ENCODE data around the gene ARHGEF26. TPM values are rescaled to one million over a fixed set of nuclear protein-coding genes. Genes with fewer than 3 reads are reported as not detected.
A peak's percentile ranks its signal among the peaks of the same experiment; 100 is the strongest.

Gene ARHGEF26
- total RNA-seq, 4 donors from 2014 or later, result 124 to 158 (median 132) TPM

GRCh38 chr3:154142608-154143007, 21.4 kb downstream of the ARHGEF26 start:
- H3K9me3 ChIP-seq, result no peaks in the 10 kb centered on the region
- H3K27me3 ChIP-seq, result no peaks in the 10 kb centered on the region
- TF ChIP-seq EP300 (IDR thresholded peaks at IDR 0.05) (no peak), POLR2AphosphoS5 (IDR thresholded peaks at IDR 0.05) (no peak), POLR2A (IDR thresholded peaks at IDR 0.05; ENCODE audit: low read depth) (no peak)
- TF ChIP-seq, protein P1, sequence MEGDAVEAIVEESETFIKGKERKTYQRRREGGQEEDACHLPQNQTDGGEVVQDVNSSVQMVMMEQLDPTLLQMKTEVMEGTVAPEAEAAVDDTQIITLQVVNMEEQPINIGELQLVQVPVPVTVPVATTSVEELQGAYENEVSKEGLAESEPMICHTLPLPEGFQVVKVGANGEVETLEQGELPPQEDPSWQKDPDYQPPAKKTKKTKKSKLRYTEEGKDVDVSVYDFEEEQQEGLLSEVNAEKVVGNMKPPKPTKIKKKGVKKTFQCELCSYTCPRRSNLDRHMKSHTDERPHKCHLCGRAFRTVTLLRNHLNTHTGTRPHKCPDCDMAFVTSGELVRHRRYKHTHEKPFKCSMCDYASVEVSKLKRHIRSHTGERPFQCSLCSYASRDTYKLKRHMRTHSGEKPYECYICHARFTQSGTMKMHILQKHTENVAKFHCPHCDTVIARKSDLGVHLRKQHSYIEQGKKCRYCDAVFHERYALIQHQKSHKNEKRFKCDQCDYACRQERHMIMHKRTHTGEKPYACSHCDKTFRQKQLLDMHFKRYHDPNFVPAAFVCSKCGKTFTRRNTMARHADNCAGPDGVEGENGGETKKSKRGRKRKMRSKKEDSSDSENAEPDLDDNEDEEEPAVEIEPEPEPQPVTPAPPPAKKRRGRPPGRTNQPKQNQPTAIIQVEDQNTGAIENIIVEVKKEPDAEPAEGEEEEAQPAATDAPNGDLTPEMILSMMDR (IDR thresholded peaks at IDR 0.05), result no peak
- 88% methylated on average over 2 of the region's 2 CpGs for WGBS
- H3K27ac ChIP-seq (replicated peaks in 1 of 4), result no peak overlapping the region
- no peaks in the 10 kb centered on the region for H3K36me3 ChIP-seq
- no peak overlapping the region for H3K4me3 ChIP-seq
- peaks cover 0 to 98% (median 76%) of the 10 kb centered on the region in 4 donors for H3K4me1 ChIP-seq
- DNase-seq (ENCODE audit: extremely low spot score), result no peak
- intact Hi-C loops (cut with DNase I), result no loop called here

DNA sequence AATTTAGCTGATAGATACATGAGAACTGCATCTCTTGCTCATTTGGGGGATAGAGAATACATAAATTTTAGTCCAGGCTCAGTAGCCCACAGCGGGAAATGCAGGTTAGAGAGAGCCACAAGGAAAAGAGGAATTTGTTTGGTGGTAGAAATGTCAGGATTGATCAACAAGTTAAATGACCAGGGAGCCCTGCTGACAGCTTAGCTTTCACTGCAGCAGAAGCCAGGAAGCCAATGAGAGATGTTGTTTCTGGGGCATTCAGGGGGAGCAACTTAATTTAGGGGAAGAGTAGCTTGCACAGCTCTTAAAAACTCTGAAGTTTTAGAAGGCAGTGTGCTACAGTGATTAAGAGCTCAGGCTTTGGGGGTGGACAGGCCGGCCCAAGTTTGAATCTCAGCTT, 22.7 kb downstream of the ARHGEF26 start:
- peaks cover 0 to 9% (median 0%) of the 10 kb centered on the region in 4 donors for H3K36me3 ChIP-seq
- 74% methylated on average over 2 of the region's 2 CpGs for WGBS
- TF ChIP-seq, protein P1 (IDR thresholded peaks at IDR 0.05), result no peak
- TF ChIP-seq EP300 (IDR thresholded peaks at IDR 0.05), result no peak
- no peak for TF ChIP-seq POLR2A (IDR thresholded peaks at IDR 0.05; ENCODE audit: low read depth)
- no peak for TF ChIP-seq POLR2AphosphoS5 (IDR thresholded peaks at IDR 0.05)
- peak overlapping the region in 1 of 4 donors; percentile 34 for H3K27ac ChIP-seq (replicated peaks in 1 of 4)
- intact Hi-C loops (cut with DNase I), result no loop called here
- H3K4me3 ChIP-seq, result no peak overlapping the region
- no peaks in the 10 kb centered on the region for H3K27me3 ChIP-seq
- no peak for DNase-seq (ENCODE audit: extremely low spot score)
- H3K9me3 ChIP-seq, result no peaks in the 10 kb centered on the region
- peaks cover 0 to 99% (median 79%) of the 10 kb centered on the region in 4 donors for H3K4me1 ChIP-seq

DNA sequence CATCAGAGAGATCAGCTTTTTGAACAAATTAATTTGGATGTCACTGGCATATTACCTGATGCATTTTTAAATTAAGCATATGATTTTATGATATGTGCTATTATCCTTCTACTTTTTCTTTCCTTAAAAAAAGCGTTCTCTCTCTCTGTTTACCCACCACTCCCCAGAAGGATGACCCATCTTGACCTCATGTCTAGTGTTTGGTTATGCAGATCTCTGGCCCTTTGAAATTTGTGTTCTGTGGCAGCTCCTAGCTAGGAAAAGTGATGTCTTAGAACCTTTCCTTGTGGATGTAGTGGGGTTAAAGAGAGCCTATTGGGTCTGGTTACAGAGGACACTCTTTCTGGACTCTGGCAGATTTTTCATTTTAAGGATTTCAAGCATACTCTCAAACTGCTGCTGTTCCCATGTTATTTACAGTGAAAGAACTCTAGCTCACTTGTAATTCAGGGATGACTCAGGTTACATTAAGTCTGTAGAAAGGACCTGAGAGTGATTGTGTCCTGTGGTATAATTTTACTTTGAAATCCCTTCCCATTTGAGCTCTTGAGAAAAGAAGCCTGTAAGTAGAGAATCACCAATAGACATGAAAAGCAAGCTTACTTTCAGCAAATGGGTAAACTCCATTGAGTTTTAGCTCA, 23.8 kb downstream of the ARHGEF26 start:
- Histone ChIP-seq H3K27ac (replicated peaks in 1 of 4) (peak overlapping the region in 1 of 4 donors; percentile 6), H3K4me1 (peaks cover 0 to 89% (median 72%) of the 10 kb centered on the region in 4 donors)

DNA sequence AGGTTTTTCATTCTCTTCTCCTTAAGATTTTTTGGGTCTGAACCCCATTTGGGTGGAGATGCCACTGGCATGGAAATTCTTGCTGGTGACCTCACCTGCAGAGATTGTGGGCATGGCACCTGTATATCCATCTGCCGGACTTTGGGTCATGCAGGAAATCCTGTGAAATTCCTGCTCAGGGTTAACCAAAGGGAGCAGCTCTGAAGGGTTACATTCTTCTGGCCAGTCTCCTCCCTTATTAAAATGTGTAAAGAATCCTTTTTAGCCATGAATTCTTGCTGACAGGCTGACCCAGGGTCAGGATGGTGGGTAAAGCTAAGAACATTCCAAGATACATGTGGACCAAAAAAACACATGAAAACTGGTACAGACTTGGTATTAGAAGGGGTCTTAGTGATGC, 27.4 kb downstream of the ARHGEF26 start:
- H3K4me3 ChIP-seq, result no peak overlapping the region
- peaks cover 0 to 44% (median 5%) of the 10 kb centered on the region in 4 donors for H3K36me3 ChIP-seq
- intact Hi-C loops (cut with DNase I), result no loop called here
- H3K9me3 ChIP-seq, result no peaks in the 10 kb centered on the region
- 67% methylated on average over 1 of the region's 1 CpG for WGBS
- H3K4me1 ChIP-seq, result peaks cover 0 to 53% (median 42%) of the 10 kb centered on the region in 4 donors
- H3K27me3 ChIP-seq, result no peaks in the 10 kb centered on the region
- TF ChIP-seq, protein P1 (IDR thresholded peaks at IDR 0.05), result no peak
- no peak for TF ChIP-seq EP300 (IDR thresholded peaks at IDR 0.05)
- no peak for TF ChIP-seq POLR2A (IDR thresholded peaks at IDR 0.05; ENCODE audit: low read depth)
- no peak for TF ChIP-seq POLR2AphosphoS5 (IDR thresholded peaks at IDR 0.05)
- H3K27ac ChIP-seq (replicated peaks in 1 of 4), result peak overlapping the region in 2 of 4 donors; percentile 33 to 35
- DNase-seq (ENCODE audit: extremely low spot score), result no peak

More for the DNA sequence above, 23.8 kb downstream of the ARHGEF26 start:
- Histone ChIP-seq H3K27me3 (no peaks in the 10 kb centered on the region), H3K4me3 (no peak overlapping the region), H3K9me3 (no peaks in the 10 kb centered on the region), H3K36me3 (peaks cover 0 to 14% (median 0%) of the 10 kb centered on the region in 4 donors)
- DNase-seq (ENCODE audit: extremely low spot score), result no peak
- WGBS, result 74% methylated on average over 1 of the region's 1 CpG
- TF ChIP-seq POLR2A (IDR thresholded peaks at IDR 0.05; ENCODE audit: low read depth) (no peak), POLR2AphosphoS5 (IDR thresholded peaks at IDR 0.05) (no peak), EP300 (IDR thresholded peaks at IDR 0.05) (no peak)
- TF ChIP-seq, protein P1 (IDR thresholded peaks at IDR 0.05), result no peak
- intact Hi-C loops (cut with DNase I), result no loop called here
